ENCODE data around the gene CSNK1A1.
"Not testable (repeated sequence)": the region's sequence is repeated elsewhere in the genome, so short reads cannot be mapped to it uniquely, and the experiment has no call there.

Gene CSNK1A1

GRCh38 chr5:149448831-149449714 is 102.2 kb downstream of the CSNK1A1 start:
- H2AFZ ChIP-seq (ENCODE audit: low read depth, low read length), result no peak overlapping the region
- H3K4me3 ChIP-seq (ENCODE audit: low read length), result no peak overlapping the region
- H3K27me3 ChIP-seq (ENCODE audit: insufficient read depth, low read length), result no peaks in the 10 kb centered on the region
- H3K36me3 ChIP-seq (ENCODE audit: insufficient read depth, low read length), result no peaks in the 10 kb centered on the region
- H3K9me3 ChIP-seq (ENCODE audit: low read length), result no peaks in the 10 kb centered on the region
- H3K4me1 ChIP-seq (ENCODE audit: insufficient read depth, low read length), result peaks cover 8% of the 10 kb centered on the region

GRCh38 chr5:149448431-149448830 is 102.8 kb downstream of the CSNK1A1 start:
- Histone ChIP-seq H3K4me1 (ENCODE audit: insufficient read depth, low read length) (peaks cover 8% of the 10 kb centered on the region), H3K27me3 (ENCODE audit: insufficient read depth, low read length) (no peaks in the 10 kb centered on the region), H3K4me3 (ENCODE audit: low read length) (no peak overlapping the region), H2AFZ (ENCODE audit: low read depth, low read length) (no peak overlapping the region), H3K36me3 (ENCODE audit: insufficient read depth, low read length) (no peaks in the 10 kb centered on the region), H3K9me3 (ENCODE audit: low read length) (no peaks in the 10 kb centered on the region)

GRCh38 chr5:149447373-149448367 is 103.6 kb downstream of the CSNK1A1 start:
- Histone ChIP-seq H3K4me3 (ENCODE audit: low read length) (no peak overlapping the region), H3K4me1 (ENCODE audit: insufficient read depth, low read length) (peaks cover 11% of the 10 kb centered on the region), H3K27me3 (ENCODE audit: insufficient read depth, low read length) (no peaks in the 10 kb centered on the region), H2AFZ (ENCODE audit: low read depth, low read length) (no peak overlapping the region), H3K9me3 (ENCODE audit: low read length) (no peaks in the 10 kb centered on the region), H3K36me3 (ENCODE audit: insufficient read depth, low read length) (no peaks in the 10 kb centered on the region)

GRCh38 chr5:149446794-149447193 is 104.4 kb downstream of the CSNK1A1 start:
- H3K27me3 ChIP-seq (ENCODE audit: insufficient read depth, low read length); H3K4me1 ChIP-seq (ENCODE audit: insufficient read depth, low read length); H3K4me3 ChIP-seq (ENCODE audit: low read length); H3K36me3 ChIP-seq (ENCODE audit: insufficient read depth, low read length); H2AFZ ChIP-seq (ENCODE audit: low read depth, low read length); H3K9me3 ChIP-seq (ENCODE audit: low read length): not testable (repeated sequence)

GRCh38 chr5:149445739-149446369 is 105.4 kb downstream of the CSNK1A1 start:
- Histone ChIP-seq H3K27me3 (ENCODE audit: insufficient read depth, low read length) (no peaks in the 10 kb centered on the region), H2AFZ (ENCODE audit: low read depth, low read length) (no peak overlapping the region), H3K4me3 (ENCODE audit: low read length) (no peak overlapping the region), H3K4me1 (ENCODE audit: insufficient read depth, low read length) (peaks cover 8% of the 10 kb centered on the region), H3K36me3 (ENCODE audit: insufficient read depth, low read length) (no peaks in the 10 kb centered on the region), H3K9me3 (ENCODE audit: low read length) (no peaks in the 10 kb centered on the region)

- Histone ChIP-seq H3K4me1 (ENCODE audit: insufficient read depth, low read length) (peaks cover 8% of the 10 kb centered on the region), H3K27me3 (ENCODE audit: insufficient read depth, low read length) (no peaks in the 10 kb centered on the region), H3K4me3 (ENCODE audit: low read length) (no peak overlapping the region), H3K36me3 (ENCODE audit: insufficient read depth, low read length) (no peaks in the 10 kb centered on the region), H2AFZ (ENCODE audit: low read depth, low read length) (no peak overlapping the region), H3K9me3 (ENCODE audit: low read length) (no peaks in the 10 kb centered on the region)
Measured at GRCh38 chr5:149445343-149445738, 105.9 kb downstream of the CSNK1A1 start.

- not testable (repeated sequence) for H2AFZ ChIP-seq (ENCODE audit: low read depth, low read length); H3K27me3 ChIP-seq (ENCODE audit: insufficient read depth, low read length); H3K4me3 ChIP-seq (ENCODE audit: low read length); H3K9me3 ChIP-seq (ENCODE audit: low read length); H3K36me3 ChIP-seq (ENCODE audit: insufficient read depth, low read length); H3K4me1 ChIP-seq (ENCODE audit: insufficient read depth, low read length)
Measured at GRCh38 chr5:149444430-149444829, 106.8 kb downstream of the CSNK1A1 start.

GRCh38 chr5:149443210-149443609 is 108.0 kb downstream of the CSNK1A1 start:
- H3K4me3 ChIP-seq (ENCODE audit: low read length), result no peak overlapping the region

GRCh38 chr5:149442563-149443182 is 108.6 kb downstream of the CSNK1A1 start:
- Histone ChIP-seq H3K4me3 (ENCODE audit: low read length) (no peak overlapping the region), H3K4me1 (ENCODE audit: insufficient read depth, low read length) (peaks cover 8% of the 10 kb centered on the region), H2AFZ (ENCODE audit: low read depth, low read length) (peak overlapping the region; percentile 39), H3K9me3 (ENCODE audit: low read length) (no peaks in the 10 kb centered on the region), H3K36me3 (ENCODE audit: insufficient read depth, low read length) (no peaks in the 10 kb centered on the region), H3K27me3 (ENCODE audit: insufficient read depth, low read length) (no peaks in the 10 kb centered on the region)

More at GRCh38 chr5:149443210-149443609, 108.0 kb downstream of the CSNK1A1 start:
- peaks cover 8% of the 10 kb centered on the region for H3K4me1 ChIP-seq (ENCODE audit: insufficient read depth, low read length)
- H3K9me3 ChIP-seq (ENCODE audit: low read length), result no peaks in the 10 kb centered on the region
- H2AFZ ChIP-seq (ENCODE audit: low read depth, low read length), result no peak overlapping the region
- H3K36me3 ChIP-seq (ENCODE audit: insufficient read depth, low read length), result no peaks in the 10 kb centered on the region
- H3K27me3 ChIP-seq (ENCODE audit: insufficient read depth, low read length), result no peaks in the 10 kb centered on the region

All from neuron (in vitro differentiated cells).